Cardiac fibroblast (primary cell): Measurements from ENCODE around the gene DSCAML1.
A peak's percentile ranks its signal among the peaks of the same experiment; 100 is the strongest.

Experiments used
- DNase-seq, 2 donors: peaks; one replicate each; pipeline versions ENCODE4 v3.0.0 to v3.0.0-alpha.2; 2010; ENCODE audit warnings: low read depth in 2 of 2
- H3K4me3 ChIP-seq, 2 donors: replicated peaks in 1 of 2; 1 replicate in 1 of 2; 2 replicates in 1 of 2; pipeline ENCODE4 v1.5.1; 2011; ENCODE audit warnings: low read depth in 2 of 2, low read length in 2 of 2, mild to moderate bottlenecking in 2 of 2, moderate library complexity in 1 of 2
- CTCF ChIP-seq: IDR thresholded peaks from one replicate; pipeline ENCODE4 v1.5.1; 2011; ENCODE audit warnings: low read depth, mild to moderate bottlenecking, low read length, inconsistent platforms

Gene DSCAML1

GRCh38 chr11:117456027-117456720 lies 340.8 kb downstream of the DSCAML1 start:
- DNase-seq: no peak
- no peak overlapping the region for H3K4me3 ChIP-seq
- TF ChIP-seq CTCF: no peak

- H3K4me3 ChIP-seq: no peak overlapping the region
- DNase-seq: no peak
Observed at GRCh38 chr11:117454564-117454917, 342.5 kb downstream of the DSCAML1 start.

GRCh38 chr11:117453886-117454563 lies 343.0 kb downstream of the DSCAML1 start:
- no peak overlapping the region for H3K4me3 ChIP-seq
- TF ChIP-seq CTCF: no peak
- DNase-seq: no peak

More at GRCh38 chr11:117454564-117454917, 342.5 kb downstream of the DSCAML1 start:
- TF ChIP-seq CTCF: no peak

GRCh38 chr11:117449111-117449693 lies 347.8 kb downstream of the DSCAML1 start:
- no peak for DNase-seq
- no peak for TF ChIP-seq CTCF
- H3K4me3 ChIP-seq: no peak overlapping the region

- TF ChIP-seq CTCF: no peak
- peak in 1 of 2 donors; percentile 6 for DNase-seq
- no peak overlapping the region for H3K4me3 ChIP-seq
Observed at GRCh38 chr11:117444711-117445658, 352.0 kb downstream of the DSCAML1 start.

GRCh38 chr11:117444256-117444655 lies 352.8 kb downstream of the DSCAML1 start:
- no peak for TF ChIP-seq CTCF
- H3K4me3 ChIP-seq: no peak overlapping the region
- DNase-seq: no peak
